GM12892 (cell line): Measurements from ENCODE around the gene FANCG.

Experiments used
- POLR2A ChIP-seq: IDR thresholded peaks from 2 replicates; pipeline ENCODE4 v1.6.1; 2011; ENCODE audit warnings: low read depth, low read length, control low read depth
- POLR2AphosphoS5 ChIP-seq: IDR thresholded peaks from 2 replicates; pipeline ENCODE4 v1.6.1; 2011; ENCODE audit warnings: low read depth, low read length, control low read depth

DNA sequence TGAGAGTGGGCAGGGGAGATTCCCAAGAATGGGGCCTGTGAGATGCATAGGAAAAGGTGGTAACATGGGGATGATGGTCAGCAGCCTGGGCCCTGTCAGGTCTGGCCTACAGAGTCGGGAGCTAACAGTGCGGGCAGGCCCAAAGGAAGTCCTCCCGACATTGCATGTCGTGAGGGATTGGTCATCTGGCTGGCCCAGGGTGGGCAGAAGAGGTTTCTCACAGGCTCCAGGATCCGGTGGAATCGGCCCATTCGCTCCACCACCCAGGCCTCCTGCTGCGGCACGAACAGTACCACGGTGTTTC, 22.7 kb upstream of the FANCG start:
- TF ChIP-seq POLR2AphosphoS5 = no peak
- no peak for TF ChIP-seq POLR2A
